SU-DHL-6 (cell line): ENCODE measurements around the gene MAP3K7CL.

Experiments used
- H2AFZ ChIP-seq: fragments of 200-600 bp; sonication (generic); 2 replicates; pipeline ENCODE4 v1.6.1; 2014; ENCODE audit warnings: low read depth, mild to moderate bottlenecking, moderate library complexity, mixed read lengths, antibody characterized with exemption, low read length; ENCODE audit not compliant: severe bottlenecking
- H3F3A ChIP-seq: fragments of 200-600 bp; shearing (Covaris generic); 2 replicates; pipeline ENCODE4 v1.6.0; 2016; ENCODE audit warnings: antibody characterized with exemption, mild to moderate bottlenecking; ENCODE audit not compliant: insufficient read depth
- H3K27ac ChIP-seq: fragments of 200-600 bp; sonication (generic); 2 replicates; pipeline ENCODE4 v1.5.1; 2016; ENCODE audit warnings: low read depth, mild to moderate bottlenecking, low read length, moderate library complexity, mixed read lengths
- H3K27me3 ChIP-seq: fragments of 200-600 bp; sonication (generic), shearing (Covaris generic); 2 replicates; pipeline ENCODE4 v1.6.0; 2014; ENCODE audit warnings: mild to moderate bottlenecking, low read length
- H3K36me3 ChIP-seq: fragments of 200-600 bp; sonication (generic); 2 replicates; pipeline ENCODE4 v1.6.1; 2014; ENCODE audit warnings: mild to moderate bottlenecking, low read length, mixed read lengths
- H3K4me2 ChIP-seq: fragments of 300-600, 200-600 bp; shearing (Covaris generic), sonication (generic); 2 replicates; pipeline ENCODE4 v1.6.0; 2014; ENCODE audit warnings: low read length, low read depth, mild to moderate bottlenecking; ENCODE audit not compliant: poor library complexity, severe bottlenecking
- H3K4me3 ChIP-seq: fragments of 200-600 bp; sonication (generic); 2 replicates; pipeline ENCODE4 v1.5.1; 2014; ENCODE audit warnings: antibody characterized with exemption, low read length, mild to moderate bottlenecking, mixed read lengths; ENCODE audit not compliant: insufficient read depth, poor library complexity, severe bottlenecking
- H3K79me2 ChIP-seq: fragments of 200-600 bp; sonication (generic); 2 replicates; pipeline ENCODE4 v1.6.1; 2014; ENCODE audit warnings: mild to moderate bottlenecking, low read length, moderate library complexity; ENCODE audit not compliant: insufficient read depth
- H3K9ac ChIP-seq: fragments of 200-600 bp; sonication (generic); 2 replicates; pipeline ENCODE4 v1.7.0; 2014; ENCODE audit warnings: mild to moderate bottlenecking, low read length
- H3K9me2 ChIP-seq: fragments of 200-600 bp; sonication (generic); replicated peaks from 2 replicates; pipeline ENCODE4 v1.6.1; 2014; ENCODE audit warnings: low read length; ENCODE audit not compliant: insufficient read depth
- H3K9me3 ChIP-seq: fragments of 200-600 bp; sonication (generic); 2 replicates; pipeline ENCODE4 v1.6.1; 2014; ENCODE audit warnings: low read length, mixed read lengths; ENCODE audit not compliant: insufficient read depth
- H4K20me1 ChIP-seq: fragments of 200-600 bp; sonication (generic); 2 replicates; pipeline ENCODE4 v1.6.1; 2014; ENCODE audit warnings: low read depth, mild to moderate bottlenecking, antibody characterized with exemption, low read length, moderate library complexity, mixed read lengths
- CTCF ChIP-seq: fragments of 200-600 bp; sonication (generic); IDR thresholded peaks from one replicate; pipeline ENCODE4 v1.5.1; 2017; ENCODE audit warnings: antibody characterized with exemption, mild to moderate bottlenecking, low read length, moderate library complexity; ENCODE audit not compliant: insufficient read depth, poor library complexity, severe bottlenecking
- EZH2phosphoT487 ChIP-seq: fragments of 200-600 bp; sonication (generic), shearing (Covaris generic); conservative IDR thresholded peaks from 2 replicates; pipeline ENCODE4 v1.6.1; 2018; ENCODE audit warnings: mild to moderate bottlenecking, antibody characterized with exemption, low read length, moderate library complexity, mixed read lengths

Gene MAP3K7CL

GRCh38 chr21:29146726-29147125, 16.3 kb downstream of the MAP3K7CL start:
- Histone ChIP-seq H3K9ac (no peak overlapping the region), H3K9me2 (no peaks in the 10 kb centered on the region), H3F3A (no peaks in the 10 kb centered on the region), H4K20me1 (no peaks in the 10 kb centered on the region), H3K27ac (no peak overlapping the region), H3K36me3 (no peaks in the 10 kb centered on the region), H3K79me2 (no peaks in the 10 kb centered on the region), H2AFZ (no peak overlapping the region), H3K4me3 (no peak overlapping the region), H3K9me3 (no peaks in the 10 kb centered on the region), H3K4me2 (no peak overlapping the region), H3K27me3 (no peaks in the 10 kb centered on the region)
- no peak for TF ChIP-seq CTCF
- no peak for TF ChIP-seq EZH2phosphoT487

GRCh38 chr21:29148530-29148929, 18.1 kb downstream of the MAP3K7CL start:
- Histone ChIP-seq H4K20me1 (no peaks in the 10 kb centered on the region), H3K79me2 (no peaks in the 10 kb centered on the region), H3K36me3 (no peaks in the 10 kb centered on the region), H3K27ac (no peak overlapping the region), H3F3A (no peaks in the 10 kb centered on the region), H3K9me2 (no peaks in the 10 kb centered on the region), H2AFZ (no peak overlapping the region), H3K4me2 (no peak overlapping the region), H3K27me3 (no peaks in the 10 kb centered on the region), H3K9me3 (no peaks in the 10 kb centered on the region), H3K9ac (no peak overlapping the region), H3K4me3 (no peak overlapping the region)
- TF ChIP-seq EZH2phosphoT487 (no peak), CTCF (no peak)

DNA sequence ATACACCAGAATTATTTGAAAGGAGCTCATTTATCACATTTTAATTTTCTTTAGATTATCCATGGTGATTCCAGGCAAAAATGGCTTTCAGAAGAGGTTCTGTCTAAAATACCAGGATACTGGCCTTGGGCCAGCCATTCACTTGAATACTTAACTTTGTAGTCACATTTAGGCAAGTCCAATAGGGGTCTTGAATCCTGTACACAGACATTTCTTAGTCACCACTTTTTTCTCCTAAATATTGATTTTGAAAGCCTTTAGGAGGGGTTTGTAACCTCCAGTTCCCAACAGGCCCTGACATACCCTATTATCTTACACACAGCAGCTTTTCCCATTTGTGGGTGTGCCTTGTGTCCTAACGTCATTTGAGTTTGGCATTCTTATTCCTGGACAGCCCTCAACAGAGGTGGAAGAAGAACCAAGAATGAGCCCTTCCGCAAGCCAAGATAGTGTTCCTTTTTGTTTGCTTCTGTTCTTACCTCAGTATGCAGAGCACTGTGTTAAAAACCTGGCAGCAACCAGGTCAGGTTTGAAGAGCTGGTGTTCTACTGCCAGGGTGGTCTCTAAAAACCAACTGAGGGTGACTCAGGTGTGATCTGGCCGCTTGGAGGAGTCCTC, 19.5 kb downstream of the MAP3K7CL start:
- H3K9ac ChIP-seq: no peak overlapping the region
- no peaks in the 10 kb centered on the region for H3K9me3 ChIP-seq
- H3K4me3 ChIP-seq: no peak overlapping the region
- H3K27ac ChIP-seq: no peak overlapping the region
- no peaks in the 10 kb centered on the region for H3K36me3 ChIP-seq
- no peak overlapping the region for H2AFZ ChIP-seq
- H3K4me2 ChIP-seq: no peak overlapping the region
- H3K79me2 ChIP-seq: no peaks in the 10 kb centered on the region
- no peaks in the 10 kb centered on the region for H4K20me1 ChIP-seq
- TF ChIP-seq CTCF: no peak
- TF ChIP-seq EZH2phosphoT487: no peak
- H3F3A ChIP-seq: no peaks in the 10 kb centered on the region
- no peaks in the 10 kb centered on the region for H3K9me2 ChIP-seq
- no peaks in the 10 kb centered on the region for H3K27me3 ChIP-seq
